ENCODE data around the gene UBE3A.
"Not testable (repeated sequence)": the region's sequence is repeated elsewhere in the genome, so short reads cannot be mapped to it uniquely, and the experiment has no call there.

Gene UBE3A

DNA sequence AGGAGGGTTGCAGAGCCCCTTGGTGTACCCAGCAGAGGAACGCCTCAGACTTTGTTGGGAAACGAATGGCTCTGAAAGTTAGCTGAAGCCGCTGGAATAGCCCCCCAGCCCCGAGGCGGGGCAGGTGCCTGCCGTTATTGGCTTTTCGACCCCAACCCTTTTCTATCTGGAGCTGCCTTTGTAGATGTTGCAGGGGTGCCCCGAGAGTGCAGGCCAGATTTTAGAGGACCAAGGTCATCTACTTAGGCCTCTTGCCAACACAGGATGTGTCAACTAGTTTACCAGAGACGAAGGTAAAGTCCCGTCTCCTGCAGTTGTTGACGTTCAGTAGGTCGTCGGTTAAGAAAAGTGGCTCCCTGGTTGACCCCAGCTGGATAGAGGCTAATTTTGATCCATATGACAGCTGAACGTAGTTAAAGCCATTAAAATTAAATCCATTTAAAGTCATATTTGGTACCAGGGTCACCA is 579 bp upstream of the UBE3A start:
- DNase-seq (ENCODE audit: low read depth in 2 of 3, low spot score in 1 of 3): peak in 1 of 3 donors; percentile 9

DNA sequence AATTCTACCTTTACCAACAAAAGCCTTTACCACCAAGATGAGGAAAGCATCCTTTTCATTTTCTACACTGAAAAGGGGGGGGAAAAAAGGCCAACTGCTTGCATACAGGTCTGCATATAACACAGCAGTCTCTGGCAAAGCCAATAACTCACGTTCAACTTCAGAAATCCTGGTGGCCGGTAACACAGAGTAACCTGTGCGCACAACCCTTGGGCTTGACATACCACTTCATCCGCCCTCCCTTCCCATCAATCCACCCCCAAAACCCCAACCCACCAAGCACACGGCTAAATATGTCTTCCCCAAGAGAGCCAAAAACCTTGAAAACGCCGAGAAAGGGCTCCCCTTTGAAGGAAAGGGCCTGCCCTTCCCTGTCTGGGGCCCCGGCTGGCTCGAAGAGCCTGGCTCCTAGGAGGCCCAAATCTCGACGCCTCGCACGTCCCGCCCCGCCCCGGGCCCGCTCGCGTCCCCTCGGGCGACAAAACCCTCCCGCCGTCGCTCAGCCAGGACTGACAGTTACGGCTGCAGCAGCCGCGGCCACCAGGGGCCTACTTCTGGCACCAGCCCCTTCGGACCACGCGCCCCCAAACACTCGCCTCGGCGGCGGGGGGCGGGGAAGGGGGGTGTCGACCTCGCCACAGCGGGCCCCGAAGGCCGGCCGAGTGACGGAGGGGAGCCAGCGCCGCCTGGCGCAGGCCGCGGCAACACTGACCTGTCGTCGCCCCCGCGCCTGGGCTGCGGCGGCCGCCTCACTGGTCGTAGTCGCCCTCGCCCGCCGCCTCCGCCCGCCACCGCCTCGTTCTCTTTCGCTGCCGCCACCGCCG is 835 bp downstream of the UBE3A start:
- DNase-seq (ENCODE audit: low read depth in 2 of 3, low spot score in 1 of 3): peak; percentile 32 to 38 (median 34)

DNA sequence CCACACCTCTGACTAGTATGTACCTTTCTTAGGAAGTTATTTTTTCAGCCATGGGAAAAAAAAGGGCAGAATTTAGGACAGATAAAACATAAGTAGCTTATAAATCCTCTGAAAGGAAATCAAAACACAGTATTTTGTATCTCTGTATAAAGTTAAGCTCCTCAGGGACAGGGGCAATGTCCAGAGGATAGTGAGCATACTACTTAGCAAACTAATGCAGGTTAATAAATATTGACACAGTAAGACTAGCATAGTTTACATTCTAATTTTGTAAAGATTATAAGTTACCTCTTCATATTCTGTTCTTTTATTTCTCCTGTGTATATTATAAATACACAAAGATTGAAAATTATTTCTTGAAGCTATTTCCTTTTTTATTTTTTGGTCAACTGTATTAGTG is 2.1 kb downstream of the UBE3A start:
- DNase-seq (ENCODE audit: low read depth in 2 of 3, low spot score in 1 of 3): no peak

DNA sequence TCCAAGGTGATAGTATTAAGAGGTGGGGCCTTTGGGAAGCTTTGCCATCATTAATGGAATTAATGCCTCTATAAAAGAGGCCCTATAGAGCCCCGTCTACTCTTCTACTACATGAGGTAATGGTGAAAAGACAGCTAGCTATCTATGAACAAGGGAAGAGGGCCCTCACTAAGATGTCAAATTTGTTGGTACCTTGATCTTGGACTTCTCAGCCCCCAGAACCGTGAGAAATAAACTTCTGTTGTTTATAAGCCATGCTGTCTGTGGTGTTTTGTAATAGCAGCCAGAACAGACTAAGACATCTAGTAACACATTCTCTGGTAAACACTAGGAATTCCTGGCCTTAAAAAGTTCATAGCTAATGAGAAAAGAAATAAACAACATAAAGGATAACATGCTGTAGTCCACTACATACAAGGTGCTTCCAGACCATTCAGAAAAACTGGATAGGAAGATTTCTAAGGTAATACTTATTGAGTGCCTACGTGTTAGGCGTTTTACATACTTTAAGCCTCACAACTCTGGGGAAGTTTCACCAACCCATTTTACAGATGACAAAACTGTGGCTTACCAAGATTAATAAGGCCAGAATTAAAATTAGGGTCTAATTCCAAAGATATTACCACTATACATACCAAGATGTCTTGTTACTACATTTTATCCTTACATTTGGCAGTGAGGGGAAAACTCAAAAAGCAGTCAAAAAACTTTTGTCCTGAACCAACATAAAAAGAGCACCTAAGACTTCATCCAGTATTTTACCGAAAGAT is 3.2 kb downstream of the UBE3A start:
- no peak for DNase-seq (ENCODE audit: low read depth in 2 of 3, low spot score in 1 of 3)

DNA sequence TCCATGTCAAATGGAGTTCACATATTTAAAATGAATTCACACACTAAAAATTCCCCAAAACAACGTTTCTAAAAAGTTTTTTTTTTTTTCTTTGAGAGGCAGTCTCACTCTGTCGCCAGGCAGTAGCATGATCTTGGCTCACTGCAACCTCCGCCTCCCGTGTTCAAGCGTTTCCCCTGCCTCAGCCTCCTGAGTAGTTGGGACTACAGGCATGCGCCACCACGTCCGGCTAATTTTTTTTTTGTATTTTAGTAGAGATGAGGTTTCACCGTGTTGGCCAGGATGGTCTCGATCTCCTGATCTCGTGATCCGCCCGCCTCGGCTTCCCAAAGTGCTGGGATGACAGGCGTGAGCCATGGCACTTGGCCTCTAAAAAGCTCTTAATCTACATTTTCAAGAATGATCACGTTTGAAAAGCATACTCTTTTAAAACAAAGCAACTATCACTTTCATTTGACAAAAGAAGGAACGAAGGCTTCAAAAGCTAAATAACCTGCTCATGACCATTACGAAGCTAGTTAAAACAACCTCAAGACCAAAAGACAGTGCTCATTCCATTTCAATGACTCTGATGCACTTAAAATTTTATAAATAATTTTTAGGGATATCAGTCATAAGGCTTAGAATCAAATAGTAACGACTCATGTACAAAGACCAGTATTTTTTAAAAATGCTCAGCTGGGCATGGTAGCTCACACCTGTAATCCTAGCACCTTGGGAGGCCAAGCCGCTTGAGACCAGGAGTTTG is 5.5 kb downstream of the UBE3A start:
- DNase-seq (ENCODE audit: low read depth in 2 of 3, low spot score in 1 of 3): no peak

DNA sequence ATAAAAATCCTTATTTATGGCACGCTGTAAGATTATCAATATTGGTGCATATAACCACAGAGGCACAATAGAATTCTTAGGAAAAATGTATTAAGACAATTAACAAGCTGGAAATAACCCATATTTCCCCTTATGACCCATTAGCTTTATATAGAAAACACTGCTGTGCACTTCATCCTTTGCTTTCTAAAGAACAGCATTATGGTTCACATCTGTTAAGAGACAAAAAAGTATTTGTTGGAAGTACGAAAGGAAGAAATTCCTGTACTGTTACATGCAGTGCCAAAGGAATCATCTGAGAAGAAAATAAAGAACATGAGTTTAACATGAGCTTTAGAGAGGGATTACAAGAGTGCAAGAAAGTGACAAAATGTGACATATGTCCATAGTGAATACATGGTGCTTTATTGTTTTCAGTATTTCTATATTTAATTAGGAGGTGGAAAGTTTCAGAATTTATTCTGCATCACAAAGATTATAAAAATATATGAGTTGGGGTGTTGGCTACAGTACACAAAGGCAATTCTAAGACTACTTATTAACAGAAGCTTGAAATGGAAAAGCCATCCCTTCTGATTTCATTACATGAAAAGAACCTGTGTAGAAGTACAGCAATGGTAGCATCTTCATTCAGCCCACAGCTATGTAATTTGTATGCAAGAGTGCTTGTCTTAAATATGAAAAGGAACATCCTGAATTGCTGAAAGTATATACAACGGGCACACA is 6.8 kb downstream of the UBE3A start:
- DNase-seq (ENCODE audit: low read depth in 2 of 3, low spot score in 1 of 3): no peak

DNA sequence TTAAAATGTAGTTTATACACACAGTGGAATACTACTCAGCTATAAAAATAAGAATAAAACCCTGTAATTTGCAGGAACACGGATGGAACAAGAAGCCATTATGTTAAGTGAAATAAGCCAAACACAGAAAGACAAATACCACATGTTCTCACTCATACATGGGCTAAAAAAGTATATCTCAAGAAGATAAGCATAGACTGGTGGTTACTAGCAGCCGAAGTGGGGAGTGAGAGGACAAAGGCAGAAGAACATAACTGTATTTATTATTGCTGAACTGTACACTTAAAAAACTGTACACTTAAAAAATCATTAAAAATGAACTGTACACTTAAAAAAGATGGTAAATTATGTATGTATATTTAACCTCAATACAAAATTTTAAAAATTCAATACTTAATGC is 11.0 kb downstream of the UBE3A start:
- no peak for DNase-seq (ENCODE audit: low read depth in 2 of 3, low spot score in 1 of 3)

DNA sequence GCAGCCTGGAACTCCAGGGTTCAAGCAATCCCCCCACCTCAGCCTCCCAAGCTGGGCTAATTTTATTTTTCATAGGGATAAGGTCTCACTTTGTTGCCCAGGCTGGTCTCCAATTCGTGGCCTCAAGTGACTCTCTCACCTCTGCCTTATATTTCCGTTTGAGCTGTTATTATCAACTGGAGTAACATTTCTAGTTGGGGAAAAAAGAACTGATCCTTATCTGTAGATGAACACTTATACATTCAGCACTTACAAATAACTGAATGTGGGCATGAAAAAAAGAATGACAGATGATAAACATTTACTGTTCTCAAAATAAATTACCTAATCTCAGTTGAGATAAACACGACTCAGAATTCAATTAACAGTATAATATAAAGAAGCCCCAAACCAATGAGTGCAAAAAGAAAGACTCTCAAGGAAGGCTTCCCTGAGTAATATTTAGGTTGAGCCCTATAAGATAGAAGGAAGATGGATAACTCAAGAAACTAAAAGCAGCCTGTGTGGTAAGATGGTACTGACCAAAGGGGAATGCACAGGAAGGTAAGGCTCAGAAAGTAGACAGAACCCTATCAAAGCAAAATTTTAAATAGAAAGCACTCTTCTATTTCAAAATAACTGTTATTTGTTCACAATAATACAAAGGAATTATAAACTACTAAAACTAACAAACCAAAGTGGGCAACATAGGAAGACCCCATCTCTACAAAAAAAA is 11.8 kb downstream of the UBE3A start:
- no peak for DNase-seq (ENCODE audit: low read depth in 2 of 3, low spot score in 1 of 3)

DNA sequence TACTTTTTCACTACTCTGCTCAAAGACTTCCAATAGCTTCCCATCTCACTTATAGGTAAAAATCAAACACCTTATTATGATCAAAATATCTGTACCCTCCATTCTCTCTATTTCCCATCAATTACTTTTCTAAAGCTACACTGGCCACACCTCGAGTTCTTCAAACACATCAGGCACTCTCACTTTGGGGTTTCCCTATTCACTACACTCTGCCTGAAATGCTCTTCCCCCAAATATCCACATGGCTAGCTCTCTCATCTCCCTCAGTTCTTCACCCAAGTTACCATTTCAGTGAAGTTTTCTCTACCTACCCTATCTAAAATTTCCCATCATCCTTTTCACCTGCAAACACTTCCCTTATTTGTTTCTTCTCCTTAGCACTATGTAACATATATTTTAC is 14.8 kb downstream of the UBE3A start:
- no peak for DNase-seq (ENCODE audit: low read depth in 2 of 3, low spot score in 1 of 3)

DNA sequence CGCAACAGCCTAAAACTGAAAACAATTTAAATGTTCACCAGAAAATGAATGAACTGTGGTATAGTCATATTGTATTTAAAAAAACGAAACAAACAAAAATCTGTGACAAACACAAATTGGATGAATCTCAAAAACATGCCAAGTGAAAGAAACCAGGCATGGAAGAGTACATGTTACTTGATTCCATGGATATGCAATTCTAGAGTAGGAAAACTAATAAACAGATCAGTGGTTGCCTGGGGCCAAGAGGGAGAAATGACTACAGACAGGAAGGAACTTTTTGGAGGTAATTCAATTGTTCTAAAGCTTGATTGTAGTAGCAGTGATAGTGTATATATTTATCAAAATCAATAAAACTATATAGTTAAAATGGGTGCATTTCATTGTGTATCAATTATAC is 16.8 kb downstream of the UBE3A start:
- DNase-seq (ENCODE audit: low read depth in 2 of 3, low spot score in 1 of 3): no peak

DNA sequence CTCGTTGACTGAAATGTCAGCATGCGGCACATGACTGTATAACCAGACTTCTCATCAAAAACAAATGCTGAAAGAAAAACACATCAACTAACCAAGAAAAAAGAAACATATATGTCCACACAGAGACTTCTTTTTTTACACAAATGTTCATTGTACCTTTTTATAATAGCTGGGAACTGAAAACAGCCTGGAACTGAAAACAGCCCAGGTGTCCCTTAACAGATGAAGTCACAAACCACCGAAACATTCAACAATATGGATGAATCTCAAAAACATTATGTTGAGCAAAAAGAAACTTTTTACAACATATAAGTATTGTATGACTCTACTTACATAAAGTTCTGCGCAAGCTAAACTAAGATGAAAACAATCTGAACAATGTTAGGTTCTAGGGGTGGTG is 20.6 kb downstream of the UBE3A start:
- no peak for DNase-seq (ENCODE audit: low read depth in 2 of 3, low spot score in 1 of 3)

DNA sequence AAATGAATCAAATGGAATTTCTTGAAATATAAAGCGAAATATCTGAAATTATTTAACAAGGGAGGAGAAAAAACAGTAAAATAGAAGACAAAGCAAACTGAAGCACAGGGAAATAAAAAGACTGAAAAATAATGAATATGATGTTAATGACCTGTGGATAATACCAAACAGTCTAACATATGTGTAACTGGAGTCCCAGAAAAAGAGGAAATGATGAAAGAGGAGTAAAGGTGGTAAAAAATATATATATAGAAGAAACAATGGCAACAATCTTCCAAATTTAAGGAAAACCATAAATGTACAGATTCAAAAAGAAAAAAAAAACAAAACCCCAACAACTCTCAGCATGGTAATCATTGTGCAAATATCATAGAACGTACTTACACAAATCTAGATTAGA is 21.2 kb downstream of the UBE3A start:
- DNase-seq (ENCODE audit: low read depth in 2 of 3, low spot score in 1 of 3): no peak

DNA sequence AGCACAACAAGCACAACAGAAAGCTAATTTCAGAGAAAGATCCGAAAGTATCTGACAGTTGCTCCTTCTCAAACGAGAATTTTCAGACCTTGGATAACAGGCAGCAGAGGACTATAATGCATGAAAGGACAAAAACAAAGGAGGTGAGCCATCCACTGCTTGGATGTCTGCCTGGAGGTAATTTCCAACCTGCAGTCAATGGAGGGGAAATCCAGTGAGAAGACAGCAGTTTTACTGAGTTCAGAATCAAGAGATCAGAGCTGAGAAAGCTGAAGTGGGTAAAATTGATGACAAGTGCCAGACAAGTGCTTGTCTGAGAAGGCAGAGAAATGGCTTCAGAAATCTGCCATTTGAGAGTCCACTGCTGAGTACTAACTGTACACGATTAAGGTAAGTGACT is 22.1 kb downstream of the UBE3A start:
- DNase-seq (ENCODE audit: low read depth in 2 of 3, low spot score in 1 of 3): no peak

DNA sequence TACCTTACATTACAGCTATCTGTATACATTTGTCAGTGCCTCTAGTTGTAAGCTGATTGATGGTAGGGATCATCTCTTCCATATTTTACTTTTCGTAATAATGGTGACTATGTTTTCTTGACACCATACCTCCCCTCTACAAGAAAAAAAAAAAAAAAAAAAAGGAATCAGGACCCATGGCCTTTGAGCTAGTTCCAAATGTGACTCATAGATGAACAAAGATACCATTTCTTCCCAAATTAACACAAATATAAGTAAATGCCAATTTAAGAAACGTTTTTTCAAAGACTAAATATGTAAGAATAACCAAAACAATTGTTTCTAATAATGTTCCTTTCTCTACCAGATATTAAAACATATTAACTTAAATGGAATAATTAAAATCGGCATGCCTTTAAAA is 23.1 kb downstream of the UBE3A start:
- DNase-seq (ENCODE audit: low read depth in 2 of 3, low spot score in 1 of 3): no peak

DNA sequence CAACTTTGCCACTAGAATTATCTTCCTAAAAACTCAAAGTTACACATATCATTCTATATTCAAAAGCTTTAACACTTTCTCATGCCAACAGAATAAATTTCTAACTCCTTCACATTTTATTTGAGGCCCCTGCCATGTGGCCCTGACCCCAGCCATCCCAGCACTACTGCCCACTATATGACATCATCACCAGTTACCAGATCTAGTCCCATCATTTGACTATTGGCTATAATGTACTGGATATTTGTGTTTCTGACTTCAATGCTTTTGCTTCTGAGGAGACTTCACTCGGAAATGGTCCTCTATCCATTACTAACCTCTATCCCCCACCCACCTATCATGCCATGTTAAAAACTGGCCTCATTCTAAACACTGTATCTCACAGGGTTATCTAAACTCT is 23.6 kb downstream of the UBE3A start:
- no peak for DNase-seq (ENCODE audit: low read depth in 2 of 3, low spot score in 1 of 3)

DNA sequence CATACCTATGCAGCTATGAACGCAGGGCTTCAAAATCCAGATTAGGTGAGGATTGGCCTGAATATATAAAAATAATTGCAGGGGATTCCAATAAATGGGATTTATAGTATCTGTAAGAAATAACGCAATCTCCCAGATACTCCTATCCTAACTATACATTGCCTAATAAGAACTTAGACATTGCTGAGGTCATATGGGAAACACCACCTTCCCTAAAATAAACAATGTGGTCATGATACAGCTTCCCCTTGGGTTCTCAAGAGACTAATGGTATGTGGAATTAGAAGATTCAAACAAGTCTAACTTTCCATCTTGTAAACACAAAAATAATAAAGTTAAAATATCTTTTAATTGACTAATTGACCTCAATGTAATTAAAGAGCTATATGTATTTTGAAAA is 28.2 kb downstream of the UBE3A start:
- no peak for DNase-seq (ENCODE audit: low read depth in 2 of 3, low spot score in 1 of 3)

DNA sequence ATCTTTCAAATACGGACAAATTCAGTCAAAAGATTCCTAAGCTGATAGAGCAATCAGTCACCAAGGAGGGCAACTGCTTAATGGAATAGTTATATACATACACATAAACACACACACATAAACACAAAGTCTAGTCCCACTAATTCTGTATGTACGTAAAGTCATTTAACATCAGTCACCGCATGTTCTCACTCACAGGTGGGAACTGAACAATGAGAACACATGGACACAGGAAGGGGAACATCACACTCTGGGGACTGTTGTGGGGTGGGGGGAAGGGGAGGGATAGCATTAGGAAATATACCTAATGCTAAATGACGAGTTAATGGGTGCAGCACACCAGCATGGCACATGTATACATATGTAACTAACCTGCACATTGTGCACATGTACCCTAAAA is 29.1 kb downstream of the UBE3A start:
- not testable (repeated sequence) for DNase-seq (ENCODE audit: low read depth in 2 of 3, low spot score in 1 of 3)

DNA sequence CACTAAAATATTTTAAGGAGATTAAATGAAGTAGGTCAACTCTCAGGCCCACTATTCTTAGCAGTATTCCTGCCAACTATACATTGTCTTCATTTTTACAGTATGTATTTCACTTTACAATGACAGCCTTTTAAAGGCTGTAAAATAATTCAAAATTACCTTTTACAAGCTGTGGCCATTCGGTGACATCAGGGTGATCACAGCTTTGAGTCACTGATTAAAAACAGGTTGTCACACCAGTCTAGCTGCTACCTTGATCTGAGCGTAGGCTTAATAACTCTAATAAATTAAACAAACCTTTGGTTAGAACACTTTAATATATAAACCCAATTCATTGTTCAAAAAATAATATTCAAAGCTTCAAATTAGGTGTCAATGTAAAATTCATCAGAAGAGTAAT is 29.9 kb downstream of the UBE3A start:
- DNase-seq (ENCODE audit: low read depth in 2 of 3, low spot score in 1 of 3): no peak

DNA sequence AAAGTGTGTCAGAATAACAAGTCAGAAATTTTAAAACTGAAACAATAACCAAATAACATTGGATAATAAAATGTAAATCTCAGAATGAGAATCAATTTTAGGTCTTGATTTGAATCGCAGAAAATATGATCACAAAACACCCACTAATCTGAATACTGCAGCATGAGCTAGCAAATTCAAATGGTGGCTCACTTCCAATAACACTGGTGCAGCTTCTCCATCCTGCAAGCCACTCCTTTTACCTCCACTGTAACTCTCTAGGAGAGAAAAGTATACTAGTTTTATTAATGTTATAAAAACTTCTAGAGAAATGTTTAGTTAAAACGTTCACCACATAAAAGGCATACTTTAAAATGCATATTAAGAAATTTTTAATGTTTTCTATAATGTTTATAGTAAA is 30.4 kb downstream of the UBE3A start:
- DNase-seq (ENCODE audit: low read depth in 2 of 3, low spot score in 1 of 3): no peak

DNA sequence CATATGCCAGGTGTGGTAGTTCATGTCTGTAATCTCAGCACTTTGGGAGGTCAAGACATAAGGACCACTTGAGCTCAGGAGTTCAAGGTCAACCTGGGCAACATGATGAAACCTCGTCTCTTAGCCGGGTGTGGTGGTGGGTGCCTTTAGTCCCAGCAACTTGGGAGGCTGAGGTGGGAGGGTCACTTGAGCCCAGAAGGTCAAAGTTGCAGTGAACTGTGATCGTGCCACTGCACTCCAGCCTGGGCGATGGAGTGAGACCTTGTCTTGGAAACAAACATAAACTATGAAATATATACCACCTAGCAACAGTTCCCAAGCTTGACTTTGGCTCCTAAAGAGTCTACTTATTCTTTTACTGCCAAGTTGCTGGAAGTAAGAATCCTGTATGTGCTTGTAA is 30.9 kb downstream of the UBE3A start:
- DNase-seq (ENCODE audit: low read depth in 2 of 3, low spot score in 1 of 3): no peak

DNA sequence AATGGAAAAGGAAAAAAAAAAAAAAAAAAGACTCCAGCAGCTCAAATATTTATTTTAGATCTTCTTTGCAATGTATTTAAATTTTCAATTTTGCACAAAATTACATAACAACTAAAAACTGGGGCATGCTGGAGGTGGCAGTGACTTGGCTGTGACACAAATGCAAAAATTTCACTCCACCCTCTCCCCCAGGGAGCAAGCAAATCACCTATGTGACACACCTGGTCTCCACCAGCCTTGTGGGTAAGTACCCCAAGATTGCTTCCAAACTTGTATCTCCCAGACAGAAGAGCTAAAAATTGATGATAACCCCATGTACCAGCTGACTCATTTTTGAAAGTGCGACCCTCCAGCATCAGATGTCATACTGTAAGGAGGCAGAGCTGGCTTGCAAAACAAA is 32.0 kb downstream of the UBE3A start:
- no peak for DNase-seq (ENCODE audit: low read depth in 2 of 3, low spot score in 1 of 3)

All from stimulated activated CD4-positive, alpha-beta T cell treated with anti-CD3 and anti-CD28 coated beads, Interleukin-12 subunit alpha, Interleukin-12 subunit beta, amount 100 ng/mL, for 48 hours (primary cell).